HCT116 (cell line): ENCODE measurements around the gene LLCFC1. TPM values are rescaled to one million over a fixed set of nuclear protein-coding genes. Genes with fewer than 3 reads are reported as not detected.

ENCODE experiments used
- ATAC-seq: fragments of 200-7000 bp; cut with Tn5 transposase; 2 replicates; pipeline ENCODE4 v1.9.1; 2020; ENCODE audit warnings: mild to moderate bottlenecking, moderate library complexity
- BruUV-seq: library from RNA; stranded (reverse); fragments of 400-500 nt; replicated peaks from 2 replicates; lab custom pipeline; 2021; lab: Mats Ljungman, UMichigan
- CTCF ChIA-PET: fragments of 300-600 bp; sonication (Branson Sonifier 250); formaldehyde crosslinking; loops from one replicate; lab custom pipeline; 2021; ENCODE audit warnings: antibody characterized with exemption; lab: Charles Lee
- POLR2A ChIA-PET: fragments of 300-600, 350-600 bp; sonication (Branson Sonifier 250); formaldehyde crosslinking; loops from one replicate; lab custom pipeline; 2021; ENCODE audit warnings: antibody characterized with exemption; lab: Charles Lee
- RAD21 ChIA-PET, 2 experiments: fragments of 300-600 bp; sonication (Branson Sonifier 250); formaldehyde crosslinking; loops; one replicate each; lab custom pipeline; 2023; ENCODE audit warnings: low total read pairs in 2 of 2; ENCODE audit not compliant: uncharacterized antibody in 2 of 2, unreplicated experiment in 2 of 2, low non-redundant PET in 1 of 2; lab: Charles Lee
- DNase-seq: peaks from one replicate; pipeline ENCODE4 v3.0.0-alpha.2; 2010; ENCODE audit warnings: low read depth, low spot score
- H2AFZ ChIP-seq: fragments of 200-600 bp; shearing (Covaris generic), sonication (generic); 2 replicates; pipeline ENCODE4 v1.6.1; 2017; ENCODE audit warnings: low read depth, mixed run types, mixed read lengths, antibody characterized with exemption, low read length; ENCODE audit not compliant: poor library complexity, severe bottlenecking
- H3K27ac ChIP-seq: 2 replicates; pipeline ENCODE4 v1.5.1; 2012; ENCODE audit warnings: low read depth, low read length
- H3K27me3 ChIP-seq: fragments of 200-600 bp; sonication (generic); 2 replicates; pipeline ENCODE4 v1.6.1; 2016; ENCODE audit warnings: mixed run types, low read length, mixed read lengths; ENCODE audit not compliant: insufficient read depth
- H3K36me3 ChIP-seq, 2 experiments: fragments of 200-500 bp in 1 of 2; fragments of 200-600 bp in 1 of 2; sonication (Bioruptor generic) in 1 of 2; sonication (generic) in 1 of 2; 2 replicates each; pipeline versions ENCODE4 v1.5.1 to v1.6.1; 2014 to 2016; ENCODE audit warnings: low read length in 2 of 2, inconsistent platforms in 1 of 2, mixed read lengths in 1 of 2, mixed run types in 1 of 2; ENCODE audit not compliant: insufficient read depth in 2 of 2, control insufficient read depth in 1 of 2
- H3K4me1 ChIP-seq, 2 experiments: fragments of 200-600 bp in 1 of 2; sonication (generic) in 1 of 2; 2 replicates each; pipeline versions ENCODE4 v1.5.1 to v1.6.1; 2012 to 2017; ENCODE audit warnings: low read length in 2 of 2, inconsistent platforms in 1 of 2, mild to moderate bottlenecking in 1 of 2, mixed read lengths in 1 of 2, mixed run types in 1 of 2, moderate library complexity in 1 of 2; ENCODE audit not compliant: insufficient read depth in 2 of 2, control insufficient read depth in 1 of 2
- H3K4me2 ChIP-seq: fragments of 200-600 bp; sonication (generic); 2 replicates; pipeline ENCODE4 v1.6.1; 2017; ENCODE audit warnings: mixed run types, low read length, mixed read lengths
- H3K4me3 ChIP-seq, 2 experiments: fragments of 200-600 bp in 1 of 2; sonication (generic) in 1 of 2; replicated peaks in 1 of 2; 2 replicates each; pipeline ENCODE4 v1.5.1; 2011 to 2016; ENCODE audit warnings: low read length in 2 of 2, control low read depth in 1 of 2, low read depth in 1 of 2, mild to moderate bottlenecking in 1 of 2, mixed read lengths in 1 of 2, mixed run types in 1 of 2
- H3K79me2 ChIP-seq: fragments of 200-600 bp; sonication (generic); 2 replicates; pipeline ENCODE4 v1.6.1; 2017; ENCODE audit warnings: mild to moderate bottlenecking, mixed run types, low read length, moderate library complexity, mixed read lengths; ENCODE audit not compliant: insufficient read depth
- H3K9ac ChIP-seq: fragments of 200-600 bp; sonication (generic); 2 replicates; pipeline ENCODE4 v1.6.1; 2016; ENCODE audit warnings: low read length, mixed read lengths
- H3K9me2 ChIP-seq: fragments of 200-600 bp; sonication (generic), shearing (Covaris generic); 2 replicates; pipeline ENCODE4 v1.6.1; 2017; ENCODE audit warnings: mixed run types, mild to moderate bottlenecking, moderate library complexity; ENCODE audit not compliant: insufficient read depth
- H3K9me3 ChIP-seq, 2 experiments: fragments of 200-500 bp in 1 of 2; fragments of 200-600 bp in 1 of 2; sonication (Bioruptor generic) in 1 of 2; sonication (generic) in 1 of 2; 2 replicates each; pipeline ENCODE4 v1.6.1; 2014 to 2017; ENCODE audit warnings: low read length in 2 of 2, mixed read lengths in 2 of 2, inconsistent platforms in 1 of 2, low read depth in 1 of 2, mild to moderate bottlenecking in 1 of 2, mixed run types in 1 of 2, moderate library complexity in 1 of 2; ENCODE audit not compliant: control insufficient read depth in 1 of 2, insufficient read depth in 1 of 2
- H4K20me1 ChIP-seq: fragments of 200-600 bp; sonication (generic), shearing (Covaris generic); 2 replicates; pipeline ENCODE4 v1.6.1; 2017; ENCODE audit warnings: mixed run types, mild to moderate bottlenecking, moderate library complexity; ENCODE audit not compliant: insufficient read depth
- ATF3 ChIP-seq: IDR thresholded peaks from 2 replicates; pipeline ENCODE4 v1.6.1; 2012
- CEBPB ChIP-seq: IDR thresholded peaks from 2 replicates; pipeline ENCODE4 v1.6.1; 2012; ENCODE audit warnings: low read depth
- CTCF ChIP-seq, 3 experiments: fragments of 200-600 bp in 1 of 3; sonication (generic) in 1 of 3; IDR thresholded peaks in 2 of 3; conservative IDR thresholded peaks in 1 of 3; 2 replicates each; pipeline ENCODE4 v1.5.1; 2012 to 2017; ENCODE audit warnings: low read depth in 2 of 3, low read length in 2 of 3, antibody characterized with exemption in 1 of 3, borderline replicate concordance in 1 of 3, control low read depth in 1 of 3, mild to moderate bottlenecking in 1 of 3, mixed read lengths in 1 of 3, mixed run types in 1 of 3, moderate library complexity in 1 of 3; ENCODE audit not compliant: insufficient read depth in 1 of 3
- ELF1 ChIP-seq: IDR thresholded peaks from 2 replicates; pipeline ENCODE4 v1.6.1; 2012; ENCODE audit warnings: low read depth, borderline replicate concordance
- EZH2phosphoT487 ChIP-seq: fragments of 200-600 bp; IDR thresholded peaks from 2 replicates; pipeline ENCODE4 v1.6.1; 2018; ENCODE audit warnings: antibody characterized with exemption, borderline replicate concordance
- FOSL1 ChIP-seq: IDR thresholded peaks from 2 replicates; pipeline ENCODE4 v1.6.1; 2012; ENCODE audit warnings: low read depth
- JUND ChIP-seq: IDR thresholded peaks from 2 replicates; pipeline ENCODE4 v1.6.1; 2012
- POLR2AphosphoS5 ChIP-seq: IDR thresholded peaks from 2 replicates; pipeline ENCODE4 v1.6.1; 2011; ENCODE audit warnings: mild to moderate bottlenecking, low read depth, low read length, moderate library complexity
- RAD21 ChIP-seq: IDR thresholded peaks from 2 replicates; pipeline ENCODE4 v1.6.1; 2012; ENCODE audit warnings: low read depth, mild to moderate bottlenecking
- REST ChIP-seq: IDR thresholded peaks from 2 replicates; pipeline ENCODE4 v1.6.1; 2012; ENCODE audit warnings: low read depth
- SIN3A ChIP-seq: IDR thresholded peaks from 2 replicates; pipeline ENCODE4 v1.6.1; 2012; ENCODE audit warnings: low read depth
- SRF ChIP-seq: IDR thresholded peaks from 2 replicates; pipeline ENCODE4 v1.6.1; 2012; ENCODE audit warnings: low read depth
- YY1 ChIP-seq: IDR thresholded peaks from 2 replicates; pipeline ENCODE4 v1.6.1; 2011; ENCODE audit warnings: low read length, low read depth, moderate library complexity, mild to moderate bottlenecking; ENCODE audit not compliant: insufficient replicate concordance; ENCODE audit errors: extremely low read depth
- ZNF274 ChIP-seq: fragments of 200-500 bp; sonication (Bioruptor generic); IDR thresholded peaks from 2 replicates; pipeline ENCODE4 v1.6.1; 2014; ENCODE audit warnings: mild to moderate bottlenecking, low read depth, low read length, inconsistent platforms
- intact Hi-C: fragments of 100-400 bp; cut with micrococcal nuclease; formaldehyde crosslinking; loops from 2 replicates; pipeline ENCODE4 v1.10.0; 2022
- total RNA-seq: library from RNA; stranded (reverse); gene quantifications from one replicate; pipeline ENCODE4 v1.2.1, GENCODE V29; 2021; ENCODE audit not compliant: unreplicated experiment

LLCFC1 gene
- total RNA-seq, 1 experiment from 2014 or later: not detected

DNA sequence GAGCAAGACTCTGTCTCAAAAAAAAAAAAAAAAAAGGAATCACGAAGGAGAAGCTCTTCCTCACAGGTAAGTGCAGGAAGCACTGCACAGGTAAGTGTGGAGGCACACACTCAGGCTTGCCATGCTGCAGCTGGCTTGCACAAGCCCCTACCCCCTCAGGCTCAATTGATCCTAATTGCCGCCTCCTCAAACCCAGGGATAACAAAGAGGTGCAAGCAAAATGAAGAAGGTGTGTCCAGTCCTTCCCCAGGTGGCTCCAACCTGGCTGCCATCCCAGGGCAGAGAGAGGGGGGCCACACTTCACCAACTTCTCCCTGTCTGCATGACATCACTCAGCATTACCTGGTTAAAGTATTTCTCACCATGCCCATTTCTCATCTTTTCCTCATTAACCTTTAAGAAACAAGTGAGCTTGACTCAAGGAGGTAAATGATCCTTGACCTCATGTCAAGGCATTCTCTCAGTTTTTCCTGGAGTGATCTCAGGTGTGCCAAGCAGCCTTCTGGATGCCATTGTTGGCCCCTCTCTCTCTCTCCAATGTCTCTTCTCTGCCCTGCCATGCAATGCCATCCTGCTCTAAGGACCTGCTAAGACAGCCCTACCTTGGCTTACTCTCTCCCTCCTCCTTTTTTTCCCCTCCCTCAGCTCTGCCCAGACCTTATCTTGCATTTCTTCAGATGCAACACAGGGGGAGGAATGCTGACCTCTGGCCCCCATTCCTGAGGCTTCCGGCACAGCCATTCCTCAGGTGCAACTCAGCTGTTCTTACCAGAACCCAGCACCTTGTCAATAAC is 40.7 kb upstream of the LLCFC1 start:
- ChIA-PET POLR2A (interaction anchor here (0.7 kb wide), 1 partner anchor 111 kb away, joined by 3 read pairs; no protein-coding TSS in a partner anchor), CTCF (no interaction called here), RAD21 (no interaction called here)
- TF ChIP-seq YY1 (no peak), JUND (no peak), ZNF274 (no peak), FOSL1 (no peak), EZH2phosphoT487 (no peak)
- Histone ChIP-seq H3K4me1 (no peaks in the 10 kb centered on the region), H3K9ac (no peak overlapping the region), H3K9me3 (no peaks in the 10 kb centered on the region), H3K36me3 (no peaks in the 10 kb centered on the region), H3K9me2 (no peaks in the 10 kb centered on the region), H4K20me1 (no peaks in the 10 kb centered on the region), H3K27me3 (peaks cover 33% of the 10 kb centered on the region), H3K4me2 (no peak overlapping the region), H3K27ac (no peak overlapping the region), H3K4me3 (no peak overlapping the region), H2AFZ (no peak overlapping the region), H3K79me2 (no peaks in the 10 kb centered on the region)
- ATAC-seq: no peak
- no peak for DNase-seq
- intact Hi-C loops: no loop called here
- no TSS peak for BruUV-seq

- CTCF ChIA-PET: interaction anchor here (0.8 to 1.5 kb wide), 3 partner anchors 10 to 103 kb away, joined by 3 to 4 read pairs (median 3); no protein-coding TSS in a partner anchor
- intact Hi-C loops: no loop called here
- POLR2A ChIA-PET: no interaction called here
These were observed 39.6 kb upstream of the LLCFC1 start for GRCh38 chr7:142899661-142900060.

More at GRCh38 chr7:142899661-142900060, 39.6 kb upstream of the LLCFC1 start:
- Histone ChIP-seq H3K4me1 (no peaks in the 10 kb centered on the region), H3K4me2 (no peak overlapping the region), H3K27me3 (peaks cover 33% of the 10 kb centered on the region), H3K79me2 (no peaks in the 10 kb centered on the region), H3K36me3 (no peaks in the 10 kb centered on the region), H3K9ac (no peak overlapping the region), H3K4me3 (no peak overlapping the region), H3K27ac (no peak overlapping the region), H3K9me3 (no peaks in the 10 kb centered on the region), H4K20me1 (no peaks in the 10 kb centered on the region), H2AFZ (no peak overlapping the region), H3K9me2 (no peaks in the 10 kb centered on the region)
- no TSS peak for BruUV-seq
- ATAC-seq: no peak
- TF ChIP-seq ELF1 (no peak), CTCF (IDR thresholded peaks at IDR 0.05 in 2 of 3, conservative IDR thresholded peaks at IDR 0.05 in 1 of 3; ENCODE audit: borderline replicate concordance in 1 of 3, insufficient read depth in 1 of 3, low read depth in 2 of 3, low read length in 2 of 3) (no peak), JUND (no peak), REST (no peak), POLR2AphosphoS5 (no peak), ATF3 (no peak), CEBPB (no peak), SRF (no peak), RAD21 (no peak), SIN3A (no peak), ZNF274 (no peak)
- no peak for DNase-seq
- RAD21 ChIA-PET: no interaction called here
